ENCODE results near the gene STAT4. TPM values are rescaled to one million over a fixed set of nuclear protein-coding genes. Genes with fewer than 3 reads are reported as not detected.

STAT4 gene
- polyA plus RNA-seq, 1 of the 3 experiments (the other 2 are of a cell fraction), result 0.12 TPM

GRCh38 chr2:191026377-191026776 lies 124.4 kb downstream of the STAT4 start:
- Histone ChIP-seq H3K36me3 (replicated peaks in 1 of 2; ENCODE audit: control insufficient read depth in 1 of 2, insufficient read depth in 2 of 2, low read length in 1 of 2) (no peaks in the 10 kb centered on the region), H3K4me1 (ENCODE audit: control insufficient read depth in 1 of 2, insufficient read depth in 2 of 2, low read depth in 1 of 2, low read length in 1 of 2) (peaks cover 0 to under 1% of the 10 kb centered on the region in 2 experiments; a peak in 1 of 4 replicates), H3K27ac (ENCODE audit: low read depth in 2 of 2, low read length in 1 of 2) (no peak overlapping the region), H2AFZ (ENCODE audit: low read depth) (no peak overlapping the region), H3K9me3 (no peaks in the 10 kb centered on the region), H3F3A (replicated peaks; ENCODE audit: insufficient read depth) (no peaks in the 10 kb centered on the region), H3K4me3 (ENCODE audit: low read depth in 2 of 2, low read length in 1 of 2) (no peak overlapping the region), H3K9me2 (no peaks in the 10 kb centered on the region), H3K4me2 (no peak overlapping the region), H3K27me3 (ENCODE audit: insufficient read depth) (no peaks in the 10 kb centered on the region), H3K9ac (no peak overlapping the region), H4K20me1 (ENCODE audit: insufficient read depth) (no peaks in the 10 kb centered on the region), H3K79me2 (ENCODE audit: insufficient read depth) (no peaks in the 10 kb centered on the region)
- ChIA-PET CTCF (interaction anchor here (1.9 kb wide), 1 partner anchor 245 kb away, joined by 5 read pairs; no protein-coding TSS in a partner anchor), POLR2A (no interaction called here)
- no peak for TF ChIP-seq SIN3A (IDR thresholded peaks at IDR 0.05; ENCODE audit: borderline replicate concordance, low read depth, low read length)
- no peak for TF ChIP-seq TEAD4 (IDR thresholded peaks at IDR 0.05; ENCODE audit: borderline replicate concordance, insufficient read depth)
- TF ChIP-seq FOSL2 (IDR thresholded peaks at IDR 0.05; ENCODE audit: borderline replicate concordance, low read depth), result no peak
- no peak for TF ChIP-seq MXI1 (IDR thresholded peaks at IDR 0.05; ENCODE audit: low read depth, low read length)
- no peak for TF ChIP-seq FOXM1 (IDR thresholded peaks at IDR 0.05; ENCODE audit: low read depth)
- no peak for TF ChIP-seq ZBTB33 (IDR thresholded peaks at IDR 0.05; ENCODE audit: borderline replicate concordance, low read depth)
- no peak for DNase-seq
- 24% methylated on average over 2 of the region's 2 CpGs for WGBS (ENCODE audit: low lambda C conversion rate)

- no peak overlapping the region for H3K4me2 ChIP-seq
- H3K36me3 ChIP-seq (replicated peaks in 1 of 2; ENCODE audit: control insufficient read depth in 1 of 2, insufficient read depth in 2 of 2, low read length in 1 of 2), result no peaks in the 10 kb centered on the region
- no peaks in the 10 kb centered on the region for H3K79me2 ChIP-seq (ENCODE audit: insufficient read depth)
- H4K20me1 ChIP-seq (ENCODE audit: insufficient read depth), result no peaks in the 10 kb centered on the region
- ChIA-PET CTCF (interaction anchor here (0.7 to 2.1 kb wide), 3 partner anchors 10 to 244 kb away, joined by 3 to 6 read pairs (median 5); no protein-coding TSS in a partner anchor), POLR2A (no interaction called here)
- no peak overlapping the region for H2AFZ ChIP-seq (ENCODE audit: low read depth)
- no peaks in the 10 kb centered on the region for H3K9me2 ChIP-seq
- WGBS (ENCODE audit: low lambda C conversion rate), result 90% methylated on average over 1 of the region's 1 CpG
- no peaks in the 10 kb centered on the region for H3K27me3 ChIP-seq (ENCODE audit: insufficient read depth)
- no peak overlapping the region for H3K27ac ChIP-seq (ENCODE audit: low read depth in 2 of 2, low read length in 1 of 2)
- TF ChIP-seq MXI1 (IDR thresholded peaks at IDR 0.05; ENCODE audit: low read depth, low read length), result no peak
- TF ChIP-seq, protein P1, sequence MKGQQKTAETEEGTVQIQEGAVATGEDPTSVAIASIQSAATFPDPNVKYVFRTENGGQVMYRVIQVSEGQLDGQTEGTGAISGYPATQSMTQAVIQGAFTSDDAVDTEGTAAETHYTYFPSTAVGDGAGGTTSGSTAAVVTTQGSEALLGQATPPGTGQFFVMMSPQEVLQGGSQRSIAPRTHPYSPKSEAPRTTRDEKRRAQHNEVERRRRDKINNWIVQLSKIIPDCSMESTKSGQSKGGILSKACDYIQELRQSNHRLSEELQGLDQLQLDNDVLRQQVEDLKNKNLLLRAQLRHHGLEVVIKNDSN (IDR thresholded peaks at IDR 0.05; ENCODE audit: borderline replicate concordance, low read depth), result no peak
- TF ChIP-seq NFIC (IDR thresholded peaks at IDR 0.05; ENCODE audit: borderline replicate concordance), result no peak
- TF ChIP-seq, protein P2, sequence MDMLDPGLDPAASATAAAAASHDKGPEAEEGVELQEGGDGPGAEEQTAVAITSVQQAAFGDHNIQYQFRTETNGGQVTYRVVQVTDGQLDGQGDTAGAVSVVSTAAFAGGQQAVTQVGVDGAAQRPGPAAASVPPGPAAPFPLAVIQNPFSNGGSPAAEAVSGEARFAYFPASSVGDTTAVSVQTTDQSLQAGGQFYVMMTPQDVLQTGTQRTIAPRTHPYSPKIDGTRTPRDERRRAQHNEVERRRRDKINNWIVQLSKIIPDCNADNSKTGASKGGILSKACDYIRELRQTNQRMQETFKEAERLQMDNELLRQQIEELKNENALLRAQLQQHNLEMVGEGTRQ (IDR thresholded peaks at IDR 0.05; ENCODE audit: borderline replicate concordance, low read depth, low read length), result no peak
- no peak for TF ChIP-seq RAD21 (IDR thresholded peaks at IDR 0.05; ENCODE audit: low read length)
- TF ChIP-seq RXRA (IDR thresholded peaks at IDR 0.05; ENCODE audit: borderline replicate concordance, low read depth), result no peak
- TF ChIP-seq JUND (IDR thresholded peaks at IDR 0.05), result no peak
- TF ChIP-seq POLR2AphosphoS5 (IDR thresholded peaks at IDR 0.05; ENCODE audit: low read depth, low read length), result no peak
- TF ChIP-seq, protein P3, sequence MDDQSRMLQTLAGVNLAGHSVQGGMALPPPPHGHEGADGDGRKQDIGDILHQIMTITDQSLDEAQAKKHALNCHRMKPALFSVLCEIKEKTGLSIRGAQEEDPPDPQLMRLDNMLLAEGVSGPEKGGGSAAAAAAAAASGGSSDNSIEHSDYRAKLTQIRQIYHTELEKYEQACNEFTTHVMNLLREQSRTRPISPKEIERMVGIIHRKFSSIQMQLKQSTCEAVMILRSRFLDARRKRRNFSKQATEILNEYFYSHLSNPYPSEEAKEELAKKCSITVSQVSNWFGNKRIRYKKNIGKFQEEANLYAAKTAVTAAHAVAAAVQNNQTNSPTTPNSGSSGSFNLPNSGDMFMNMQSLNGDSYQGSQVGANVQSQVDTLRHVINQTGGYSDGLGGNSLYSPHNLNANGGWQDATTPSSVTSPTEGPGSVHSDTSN (IDR thresholded peaks at IDR 0.05), result no peak
- no peak for TF ChIP-seq CTCF (IDR thresholded peaks at IDR 0.05)
- no peak for TF ChIP-seq SMC3 (IDR thresholded peaks at IDR 0.05; ENCODE audit: low read depth, low read length)
- TF ChIP-seq EZH2phosphoT487 (IDR thresholded peaks at IDR 0.05; ENCODE audit: borderline replicate concordance, low read depth), result no peak
- no peak for TF ChIP-seq RCOR1 (IDR thresholded peaks at IDR 0.05; ENCODE audit: low read length)
- no peak for TF ChIP-seq ZBTB33 (IDR thresholded peaks at IDR 0.05; ENCODE audit: borderline replicate concordance, low read depth)
- TF ChIP-seq, protein P4, sequence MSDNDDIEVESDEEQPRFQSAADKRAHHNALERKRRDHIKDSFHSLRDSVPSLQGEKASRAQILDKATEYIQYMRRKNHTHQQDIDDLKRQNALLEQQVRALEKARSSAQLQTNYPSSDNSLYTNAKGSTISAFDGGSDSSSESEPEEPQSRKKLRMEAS (IDR thresholded peaks at IDR 0.05; ENCODE audit: low read depth), result no peak
- H3K9me3 ChIP-seq, result no peaks in the 10 kb centered on the region
- H3K4me3 ChIP-seq (ENCODE audit: low read depth in 2 of 2, low read length in 1 of 2), result no peak overlapping the region
- peaks cover 0 to 8% of the 10 kb centered on the region in 2 experiments; a peak in 1 of 4 replicates for H3K4me1 ChIP-seq (ENCODE audit: control insufficient read depth in 1 of 2, insufficient read depth in 2 of 2, low read depth in 1 of 2, low read length in 1 of 2)
- no peak overlapping the region for H3K9ac ChIP-seq
- DNase-seq, result no peak
- no peaks in the 10 kb centered on the region for H3F3A ChIP-seq (replicated peaks; ENCODE audit: insufficient read depth)
Observed at GRCh38 chr2:191025135-191025534, 125.7 kb downstream of the STAT4 start.
